Skeletal muscle tissue (tissue), 4 donors: ENCODE results near the gene VSTM4. TPM values are rescaled to one million over a fixed set of nuclear protein-coding genes. Genes with fewer than 3 reads are reported as not detected.

Experiments
- H3K27ac ChIP-seq: one replicate; pipeline ENCODE4 v1.7.0; 2013; ENCODE audit warnings: mild to moderate bottlenecking, low read depth, low read length, inconsistent platforms
- H3K27me3 ChIP-seq, 3 donors: one replicate each; pipeline ENCODE4 v1.7.0; 2013; ENCODE audit warnings: low read length in 3 of 3; ENCODE audit not compliant: control insufficient read depth in 3 of 3, insufficient read depth in 3 of 3
- H3K36me3 ChIP-seq, 3 donors: one replicate each; pipeline ENCODE4 v1.7.0; 2013; ENCODE audit warnings: low read length in 3 of 3; ENCODE audit not compliant: control insufficient read depth in 3 of 3, insufficient read depth in 3 of 3
- H3K4me1 ChIP-seq, 3 donors: one replicate each; pipeline ENCODE4 v1.7.0; 2013; ENCODE audit warnings: low read length in 3 of 3, mild to moderate bottlenecking in 3 of 3; ENCODE audit not compliant: control insufficient read depth in 3 of 3, insufficient read depth in 3 of 3
- H3K4me3 ChIP-seq, 3 donors: one replicate each; pipeline ENCODE4 v1.7.0; 2013; ENCODE audit warnings: low read length in 3 of 3
- H3K9ac ChIP-seq, 3 donors: one replicate each; pipeline ENCODE4 v1.7.0; 2013; ENCODE audit warnings: low read length in 3 of 3, mild to moderate bottlenecking in 3 of 3, moderate library complexity in 2 of 3, low read depth in 1 of 3
- H3K9me3 ChIP-seq, 3 donors: one replicate each; pipeline ENCODE4 v1.7.0; 2013; ENCODE audit warnings: low read length in 3 of 3; ENCODE audit not compliant: control insufficient read depth in 3 of 3
- total RNA-seq: library from RNA; depleted of rRNA; stranded (reverse); fragments of >200 nt; gene quantifications from one replicate; pipeline ENCODE4 v1.2.3, GENCODE V29; 2014
- donor health status: Osteomylitis.

Gene VSTM4
- total RNA-seq, 1 donor from 2014 or later, result 40.7 TPM

DNA sequence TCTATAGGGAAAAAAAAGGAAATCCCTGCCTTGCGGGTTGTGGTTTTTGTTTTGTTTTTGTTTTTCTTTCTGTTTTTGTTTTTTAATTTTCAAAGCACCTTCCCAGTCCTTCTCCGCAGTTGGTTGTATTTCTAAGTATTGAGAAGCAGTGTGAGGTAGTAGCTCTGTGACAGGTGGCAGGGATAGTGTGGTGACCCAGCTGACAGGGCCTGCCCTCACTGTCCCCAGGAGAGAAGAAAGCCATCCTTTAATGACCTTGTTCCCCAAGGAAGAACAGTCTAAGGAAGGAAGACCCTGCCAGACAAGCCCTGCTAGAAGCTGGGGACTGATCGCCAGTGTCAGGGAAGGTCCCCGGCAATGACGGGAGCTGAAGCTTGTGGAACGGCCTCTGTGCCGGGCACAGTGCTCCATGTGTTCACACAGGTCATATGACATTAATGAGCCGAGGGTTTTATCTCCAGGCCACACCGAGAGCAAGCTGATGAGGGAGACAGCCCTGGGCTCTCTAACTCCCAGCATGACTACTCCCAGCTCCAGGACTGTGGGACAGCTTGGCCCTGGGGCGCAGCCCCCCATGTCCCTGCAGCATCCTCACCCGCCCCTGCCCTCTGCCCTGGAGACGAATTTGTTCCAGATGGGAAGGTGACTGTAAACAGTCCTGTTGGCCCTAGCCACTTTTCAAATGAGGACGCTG lies 106.7 kb downstream of the VSTM4 start:
- H3K4me1 ChIP-seq, result peaks cover 14 to 39% (median 23%) of the 10 kb centered on the region in 3 donors
- peak overlapping the region; percentile 64 for H3K27ac ChIP-seq

DNA sequence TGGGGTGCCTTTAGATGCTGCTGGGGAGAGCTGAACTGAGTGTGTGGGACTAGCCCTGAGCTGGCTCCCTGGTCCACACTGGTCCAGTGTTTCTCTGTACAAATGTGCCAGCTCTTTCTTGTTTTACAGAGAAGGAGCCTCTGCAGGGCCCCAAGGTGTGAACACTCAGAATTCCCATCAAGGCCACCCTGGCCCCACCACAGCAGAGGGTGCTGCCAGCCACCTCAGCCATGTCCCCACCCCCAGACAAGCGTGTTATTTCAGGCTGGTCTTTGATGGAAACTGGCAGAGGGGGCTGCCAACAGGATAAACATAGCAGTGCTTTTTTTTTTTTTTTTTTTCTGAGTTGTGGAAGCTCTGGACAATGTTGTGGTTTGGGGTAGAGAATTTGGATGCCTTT lies 107.2 kb downstream of the VSTM4 start:
- H3K36me3 ChIP-seq, result no peaks in the 10 kb centered on the region
- H3K27ac ChIP-seq, result peak overlapping the region; percentile 64
- peaks cover 14 to 39% (median 20%) of the 10 kb centered on the region in 3 donors for H3K4me1 ChIP-seq

More for the DNA sequence above, 106.7 kb downstream of the VSTM4 start:
- Histone ChIP-seq H3K36me3 (no peaks in the 10 kb centered on the region), H3K9ac (peak overlapping the region; percentile 8 to 52 (median 45)), H3K27me3 (no peaks in the 10 kb centered on the region), H3K4me3 (peak overlapping the region in 2 of 3 donors; percentile 13 to 45), H3K9me3 (no peaks in the 10 kb centered on the region)

GRCh38 chr10:49007129-49007528 lies 108.2 kb downstream of the VSTM4 start:
- no peaks in the 10 kb centered on the region for H3K9me3 ChIP-seq
- H3K27me3 ChIP-seq, result no peaks in the 10 kb centered on the region
- H3K9ac ChIP-seq, result peak overlapping the region in 1 of 3 donors; percentile 23
- peaks cover 14 to 39% (median 20%) of the 10 kb centered on the region in 3 donors for H3K4me1 ChIP-seq
- H3K27ac ChIP-seq, result no peak overlapping the region
- H3K36me3 ChIP-seq, result no peaks in the 10 kb centered on the region
- no peak overlapping the region for H3K4me3 ChIP-seq

More for the DNA sequence above, 107.2 kb downstream of the VSTM4 start:
- no peaks in the 10 kb centered on the region for H3K27me3 ChIP-seq
- no peak overlapping the region for H3K4me3 ChIP-seq
- H3K9ac ChIP-seq, result no peak overlapping the region
- H3K9me3 ChIP-seq, result no peaks in the 10 kb centered on the region

GRCh38 chr10:49005270-49005669 lies 110.1 kb downstream of the VSTM4 start:
- Histone ChIP-seq H3K4me3 (no peak overlapping the region), H3K27me3 (no peaks in the 10 kb centered on the region), H3K9ac (no peak overlapping the region), H3K27ac (no peak overlapping the region), H3K36me3 (no peaks in the 10 kb centered on the region), H3K9me3 (no peaks in the 10 kb centered on the region), H3K4me1 (peaks cover 16 to 35% (median 20%) of the 10 kb centered on the region in 3 donors)

DNA sequence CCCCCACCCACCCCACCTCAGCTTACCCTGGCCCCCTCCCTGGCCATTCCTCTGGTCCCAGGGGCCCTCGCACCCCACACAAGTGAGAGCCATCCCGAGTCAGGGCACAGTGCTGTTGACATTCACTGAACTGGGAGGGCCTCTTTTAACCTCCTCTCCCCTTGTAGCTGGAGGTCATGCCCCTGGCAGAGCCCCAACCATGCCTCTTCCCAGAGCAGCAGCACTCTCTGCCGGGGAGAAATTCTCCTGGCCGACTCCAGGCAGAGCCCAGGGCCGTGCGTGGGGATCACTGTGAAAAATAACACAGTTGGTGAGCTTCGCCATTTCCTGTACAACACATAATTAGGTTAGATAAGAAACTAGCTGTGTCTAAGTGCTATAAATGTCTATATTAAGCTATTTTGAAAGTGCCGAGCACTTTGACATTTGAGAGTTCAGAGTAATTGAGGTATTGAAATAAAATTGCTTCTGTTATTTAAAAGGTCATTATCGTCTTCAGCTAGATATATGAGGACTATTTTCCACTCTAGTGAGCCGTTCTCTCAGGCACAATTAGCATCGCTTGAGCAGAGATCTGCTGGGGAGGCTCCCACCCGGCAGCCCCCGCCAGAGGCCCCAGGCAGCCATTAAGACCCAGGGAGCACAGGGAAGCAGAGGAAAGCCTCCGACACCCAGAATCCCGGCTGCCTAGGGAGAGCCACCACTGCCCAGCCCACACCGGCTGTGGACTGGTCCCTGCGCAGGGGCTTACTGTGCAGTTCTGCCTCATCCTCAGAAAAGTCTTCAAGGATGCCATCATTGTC lies 113.3 kb downstream of the VSTM4 start:
- Histone ChIP-seq H3K27me3 (no peaks in the 10 kb centered on the region), H3K27ac (no peak overlapping the region), H3K4me1 (peaks cover 0 to 7% (median 2%) of the 10 kb centered on the region in 3 donors), H3K4me3 (no peak overlapping the region), H3K36me3 (no peaks in the 10 kb centered on the region), H3K9ac (no peak overlapping the region), H3K9me3 (no peaks in the 10 kb centered on the region)

- H3K4me1 ChIP-seq, result peaks cover 0 to 6% (median 2%) of the 10 kb centered on the region in 3 donors
- no peaks in the 10 kb centered on the region for H3K36me3 ChIP-seq
- H3K9me3 ChIP-seq, result no peaks in the 10 kb centered on the region
- H3K4me3 ChIP-seq, result no peak overlapping the region
- H3K27ac ChIP-seq, result no peak overlapping the region
- H3K27me3 ChIP-seq, result no peaks in the 10 kb centered on the region
- H3K9ac ChIP-seq, result no peak overlapping the region
These were observed 113.9 kb downstream of the VSTM4 start for GRCh38 chr10:49001402-49001801.

DNA sequence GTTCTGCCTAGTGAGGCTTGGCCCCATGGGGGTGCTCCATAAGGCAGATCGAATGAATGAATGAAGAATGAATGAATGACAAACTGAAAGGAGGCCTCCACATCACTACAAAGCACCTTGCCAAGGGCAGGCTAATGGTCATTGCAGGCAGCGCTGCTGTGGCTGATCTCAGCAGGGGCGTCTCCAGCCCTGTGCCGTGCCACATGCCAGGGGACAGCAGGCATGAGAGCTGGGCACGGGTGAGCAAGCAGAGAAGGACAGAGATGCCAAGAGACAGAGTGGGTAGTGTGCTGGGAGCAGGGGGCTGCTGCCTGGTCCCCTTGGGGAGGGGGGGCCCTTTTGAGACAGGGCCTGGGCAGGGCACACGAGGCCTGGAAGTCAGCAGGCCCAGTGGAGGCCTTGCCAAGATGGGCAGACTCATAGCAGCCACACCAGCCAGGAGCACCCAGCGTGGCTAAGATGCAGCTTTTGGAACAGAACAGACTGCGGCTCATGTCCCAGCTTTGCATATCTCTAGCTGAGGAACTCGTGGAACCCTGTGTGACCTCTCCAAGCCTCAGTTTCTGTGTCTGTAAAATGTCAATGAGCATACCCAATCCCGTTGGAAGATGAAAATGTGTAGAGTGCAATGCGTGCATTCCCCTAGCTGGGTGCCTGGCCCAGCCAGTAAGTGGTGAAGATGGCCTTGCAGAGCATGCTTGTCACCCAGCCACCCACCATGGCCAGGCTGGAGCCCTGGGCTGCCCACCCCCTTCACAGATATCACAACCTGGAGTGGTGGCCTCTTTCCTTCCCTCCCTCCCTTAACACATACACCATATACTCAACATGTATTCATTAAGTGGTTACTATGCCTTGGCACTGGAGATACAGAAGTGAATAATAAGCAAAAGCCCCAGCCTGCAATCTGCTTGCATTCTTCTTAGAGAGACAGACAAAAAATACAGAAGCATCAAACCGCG lies 114.6 kb downstream of the VSTM4 start:
- H3K27ac ChIP-seq, result no peak overlapping the region

GRCh38 chr10:48999346-48999745 lies 116.0 kb downstream of the VSTM4 start:
- no peak overlapping the region for H3K4me3 ChIP-seq
- no peaks in the 10 kb centered on the region for H3K9me3 ChIP-seq
- no peak overlapping the region for H3K9ac ChIP-seq
- H3K36me3 ChIP-seq, result no peaks in the 10 kb centered on the region
- H3K27ac ChIP-seq, result no peak overlapping the region
- peaks cover 0 to 6% (median 2%) of the 10 kb centered on the region in 3 donors for H3K4me1 ChIP-seq
- H3K27me3 ChIP-seq, result no peaks in the 10 kb centered on the region

More for the DNA sequence above, 114.6 kb downstream of the VSTM4 start:
- Histone ChIP-seq H3K4me3 (no peak overlapping the region), H3K27me3 (no peaks in the 10 kb centered on the region), H3K9me3 (no peaks in the 10 kb centered on the region), H3K9ac (no peak overlapping the region), H3K4me1 (peaks cover 0 to 6% (median 2%) of the 10 kb centered on the region in 3 donors), H3K36me3 (no peaks in the 10 kb centered on the region)

DNA sequence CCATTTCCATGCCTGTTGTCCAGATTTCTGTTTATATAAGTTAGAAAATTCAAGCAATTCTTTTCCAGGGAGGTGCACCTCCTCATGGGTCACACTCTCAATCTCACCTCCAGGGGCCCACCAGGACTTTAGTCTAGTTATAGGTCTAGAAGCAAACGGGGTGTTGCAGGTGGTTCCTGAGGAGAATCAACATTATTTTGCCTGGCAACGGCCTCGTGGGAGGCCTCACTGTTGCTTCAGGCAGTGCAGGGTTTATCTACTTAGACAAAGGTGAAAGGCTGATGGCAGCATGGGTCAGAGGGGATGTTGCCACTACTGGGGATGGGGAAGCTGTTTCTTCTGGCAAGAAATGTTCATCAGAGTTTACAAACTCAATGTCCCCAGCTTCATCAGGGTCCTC lies 119.0 kb downstream of the VSTM4 start:
- Histone ChIP-seq H3K36me3 (no peaks in the 10 kb centered on the region), H3K9me3 (no peaks in the 10 kb centered on the region), H3K4me1 (peaks cover 0 to 6% (median 0%) of the 10 kb centered on the region in 3 donors), H3K27ac (no peak overlapping the region), H3K27me3 (no peaks in the 10 kb centered on the region), H3K9ac (no peak overlapping the region), H3K4me3 (no peak overlapping the region)
